TTC549 (cell line): ENCODE measurements around the gene RASIP1.

Experiments used
- FAIRE-seq: peaks from 2 replicates; lab custom pipeline; 2012; peaks lifted over from hg19 to GRCh38; lab: Jason Lieb, UNC

The RASIP1 gene

DNA sequence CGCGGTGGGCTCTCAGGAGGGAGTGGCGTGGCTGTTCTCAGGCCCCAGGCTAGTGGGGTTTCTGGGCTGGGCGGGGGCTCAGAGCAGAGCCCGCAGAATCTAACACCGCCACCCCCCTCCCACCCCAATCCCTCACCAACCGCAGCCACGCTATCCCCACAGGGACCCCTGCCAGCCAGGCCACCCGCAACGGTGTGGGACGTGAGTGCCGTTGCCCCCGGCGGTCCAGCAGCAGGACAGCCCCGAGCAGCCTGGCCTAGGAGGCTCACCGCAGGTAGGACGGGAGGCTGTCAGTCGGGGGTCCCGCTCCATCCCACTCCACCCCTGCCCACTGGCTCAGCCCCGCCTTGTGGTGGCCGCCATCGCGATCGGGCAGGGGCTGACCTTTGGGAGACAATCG is 67.4 kb downstream of the RASIP1 start, which contains the start of gene NTN5:
Gene NTN5 (minus strand): TSS at position 24 of the 400 bp plus-strand sequence. CDS start 2,031 bp downstream, outside the sequence.
- FAIRE-seq, result no peak

DNA sequence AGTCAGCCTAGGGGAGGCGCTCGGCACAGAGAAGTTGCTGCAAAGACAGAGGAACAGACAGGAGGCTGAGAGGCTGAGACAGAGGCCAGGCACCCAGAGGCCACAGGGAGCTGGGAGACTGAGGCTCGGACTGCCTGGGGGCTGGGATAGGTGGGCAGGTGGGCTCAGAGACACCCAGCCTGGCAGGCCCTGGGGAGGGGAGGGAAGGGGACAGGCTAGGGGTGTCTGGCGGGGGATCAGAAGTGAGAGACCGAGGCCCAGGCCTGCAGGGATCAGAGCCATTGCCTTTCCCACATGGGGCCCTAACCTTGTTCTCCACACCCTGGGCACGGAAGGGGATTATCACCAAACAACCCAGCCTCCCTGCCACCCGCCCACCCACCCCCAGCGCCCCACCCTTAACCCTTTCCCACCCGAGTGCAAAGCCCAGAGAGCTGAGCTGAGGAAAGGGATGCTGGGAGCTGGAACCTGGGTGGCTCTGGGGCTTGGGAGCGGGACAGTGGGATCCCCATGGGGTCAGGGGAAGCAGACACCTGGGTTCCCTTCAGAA is 68.9 kb downstream of the RASIP1 start:
- no peak for FAIRE-seq

DNA sequence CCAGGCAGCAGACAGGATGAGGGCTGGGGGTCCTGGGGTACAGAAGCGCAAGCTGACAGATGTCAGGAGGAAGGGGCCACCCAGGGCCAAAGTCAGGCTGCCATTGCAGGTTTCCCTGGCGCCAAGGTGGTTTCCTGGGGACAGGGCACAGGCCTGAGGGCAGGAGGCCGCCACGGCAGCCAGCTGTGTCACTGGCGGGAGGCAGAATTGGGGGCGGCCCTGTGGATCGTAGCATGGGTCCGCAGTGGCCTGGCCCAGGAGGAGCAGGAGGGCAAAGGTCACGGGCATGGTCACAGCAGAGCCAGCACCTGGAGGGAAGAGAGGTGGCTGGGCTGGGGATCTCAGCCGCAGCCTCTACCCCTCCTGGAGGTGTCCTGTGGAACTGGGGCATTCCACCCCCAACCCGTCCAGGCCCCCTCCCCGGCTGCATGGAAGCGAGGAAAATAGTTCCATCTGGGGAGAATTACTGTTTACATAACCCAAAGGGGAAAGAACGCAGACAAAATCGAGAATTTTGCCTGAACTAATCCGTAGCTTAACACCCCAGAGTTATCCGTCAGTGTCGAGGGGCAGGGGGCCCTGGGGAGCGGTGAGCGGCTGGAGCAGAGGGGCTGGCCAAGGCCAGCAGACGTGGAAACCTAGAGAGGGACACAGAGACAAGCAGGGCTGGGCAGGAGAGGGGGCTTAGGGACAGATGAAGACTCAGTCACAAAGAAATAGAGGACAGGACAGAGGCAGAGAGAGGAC is 69.5 kb downstream of the RASIP1 start:
- no peak for FAIRE-seq
